NCI-H460 (cell line): ENCODE data around the gene PDE6H. TPM values are rescaled to one million over a fixed set of nuclear protein-coding genes. Genes with fewer than 3 reads are reported as not detected.

Experiments used
- DNase-seq: peaks from one replicate; pipeline ENCODE4 v3.0.0-alpha.2; 2016; ENCODE audit warnings: low read depth; ENCODE audit errors: extremely low read depth
- total RNA-seq: library from RNA; depleted of rRNA; stranded (reverse); fragments of >200 nt; shearing (Covaris generic); gene quantifications from 2 replicates; pipeline ENCODE4 v1.2.3, GENCODE V29; 2014

Gene PDE6H
- total RNA-seq, 1 experiment from 2014 or later, result not detected

GRCh38 chr12:14965221-14965620 lies 7.6 kb upstream of the PDE6H start:
- no peak for DNase-seq

GRCh38 chr12:14968478-14968877 lies 4.4 kb upstream of the PDE6H start:
- DNase-seq, result no peak

GRCh38 chr12:14970473-14970872 lies 2.4 kb upstream of the PDE6H start:
- DNase-seq, result no peak

GRCh38 chr12:14974633-14975032 lies 1.8 kb downstream of the PDE6H start:
- DNase-seq, result no peak

GRCh38 chr12:14975457-14975856 lies 2.6 kb downstream of the PDE6H start:
- DNase-seq, result no peak

GRCh38 chr12:14976658-14977057 lies 3.8 kb downstream of the PDE6H start:
- no peak for DNase-seq

GRCh38 chr12:14979468-14979867 lies 6.6 kb downstream of the PDE6H start:
- DNase-seq, result no peak

- DNase-seq, result no peak
These were observed 8.2 kb downstream of the PDE6H start for GRCh38 chr12:14981049-14981448.

GRCh38 chr12:14982562-14982961 lies 9.7 kb downstream of the PDE6H start:
- no peak for DNase-seq

GRCh38 chr12:14982991-14983390 lies 10.1 kb downstream of the PDE6H start:
- no peak for DNase-seq

GRCh38 chr12:14984036-14984435 lies 11.2 kb downstream of the PDE6H start:
- no peak for DNase-seq

- no peak for DNase-seq
These were observed 12.0 kb downstream of the PDE6H start for GRCh38 chr12:14984766-14985285.

GRCh38 chr12:14986449-14986848 lies 13.6 kb downstream of the PDE6H start:
- DNase-seq, result no peak

- no peak for DNase-seq
These were observed 15.2 kb downstream of the PDE6H start for GRCh38 chr12:14988035-14988434.

GRCh38 chr12:14989790-14990189 lies 16.9 kb downstream of the PDE6H start:
- DNase-seq, result no peak

GRCh38 chr12:14991069-14991468 lies 18.2 kb downstream of the PDE6H start:
- no peak for DNase-seq

GRCh38 chr12:14992673-14993072 lies 19.8 kb downstream of the PDE6H start:
- no peak for DNase-seq

GRCh38 chr12:14993117-14993516 lies 20.3 kb downstream of the PDE6H start:
- DNase-seq, result no peak

GRCh38 chr12:14993537-14994266 lies 20.9 kb downstream of the PDE6H start:
- DNase-seq, result no peak

GRCh38 chr12:14994610-14995009 lies 21.8 kb downstream of the PDE6H start:
- DNase-seq, result no peak

GRCh38 chr12:14995583-14996425 lies 23.0 kb downstream of the PDE6H start:
- peak; percentile 42 for DNase-seq

GRCh38 chr12:14997998-14998397 lies 25.2 kb downstream of the PDE6H start:
- DNase-seq, result no peak
